ENCODE results near the gene KCNG2.

KCNG2 gene

DNA sequence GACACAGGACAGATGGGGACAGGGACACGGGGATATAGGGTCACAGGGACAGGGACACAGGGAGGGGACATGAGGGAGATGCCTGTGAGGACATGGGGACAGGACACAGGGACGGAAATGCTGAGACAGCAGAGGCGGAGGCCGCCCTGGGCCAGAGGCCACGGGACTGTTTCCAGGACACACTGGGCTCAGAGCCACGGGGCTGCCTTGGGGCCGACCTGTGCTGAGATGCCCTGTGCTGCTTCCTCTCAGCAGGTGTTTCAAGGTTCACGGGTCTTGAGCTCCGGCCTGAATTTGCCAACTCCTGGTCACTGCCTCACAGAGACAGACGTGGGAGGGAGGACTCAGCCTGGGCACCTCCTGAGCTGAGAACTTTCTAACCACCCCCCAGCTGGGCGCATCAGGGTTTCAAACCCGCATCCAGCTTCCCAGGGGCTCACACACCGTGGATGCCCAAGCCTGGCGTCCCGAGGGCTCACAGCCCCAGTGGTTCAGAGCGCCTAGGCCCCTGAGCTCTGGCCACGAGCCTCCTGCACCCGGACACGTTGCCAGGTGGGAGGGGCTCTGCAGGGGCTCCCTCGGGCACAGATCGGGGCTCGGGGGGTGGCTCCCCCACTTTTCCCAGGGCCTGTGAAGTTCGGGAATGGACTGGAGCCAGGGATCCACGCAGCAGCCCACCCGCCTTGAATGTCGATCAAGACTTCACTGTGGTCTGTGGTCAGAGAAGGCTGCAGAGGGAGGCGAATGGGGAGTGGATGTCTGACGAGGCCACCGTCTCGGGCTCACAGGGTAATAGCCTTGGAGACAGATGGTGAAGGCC, 89.7 kb downstream of the KCNG2 start:
- DNase-seq (ENCODE audit: low spot score), result peak; percentile 6

DNA sequence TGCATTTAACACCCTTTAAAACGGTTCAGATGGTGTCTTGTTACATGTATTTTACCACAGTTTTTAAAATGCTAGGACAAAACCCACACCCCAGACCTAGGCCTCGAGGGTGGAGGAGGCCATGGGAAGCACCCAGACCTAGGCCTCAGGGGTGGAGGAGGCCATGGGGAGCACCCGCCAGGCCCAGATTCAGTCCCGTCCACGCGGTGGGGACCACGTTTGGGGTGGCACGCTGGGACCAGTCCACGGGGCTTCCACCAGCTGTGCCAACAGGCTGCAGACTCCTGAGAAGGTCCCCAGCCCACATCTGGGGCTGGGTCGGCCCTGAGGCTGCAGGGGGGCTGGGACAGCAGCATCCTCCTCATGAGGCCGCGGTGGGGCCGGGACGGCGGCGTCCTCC, 90.3 kb downstream of the KCNG2 start:
- no peak for DNase-seq (ENCODE audit: low spot score)

DNA sequence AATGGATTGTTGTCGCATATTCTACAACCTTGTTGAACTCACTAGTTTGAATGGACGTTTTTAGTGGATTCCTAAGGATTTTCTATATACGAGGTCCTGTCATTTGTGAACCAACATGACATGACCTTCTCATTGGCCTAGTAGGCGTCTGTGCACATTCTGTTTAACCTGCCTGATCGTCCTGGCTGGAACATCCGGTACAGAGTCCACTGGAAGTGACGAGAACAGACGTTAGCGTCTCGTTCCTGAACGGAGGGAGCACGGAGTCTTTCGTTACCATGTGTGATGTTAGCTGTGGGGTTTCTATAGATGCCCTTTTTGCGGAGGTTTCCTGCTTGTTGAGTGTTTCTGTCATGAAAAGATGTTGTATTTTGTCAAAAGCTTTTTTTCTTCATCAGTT, 91.8 kb downstream of the KCNG2 start:
- DNase-seq (ENCODE audit: low spot score), result no peak

DNA sequence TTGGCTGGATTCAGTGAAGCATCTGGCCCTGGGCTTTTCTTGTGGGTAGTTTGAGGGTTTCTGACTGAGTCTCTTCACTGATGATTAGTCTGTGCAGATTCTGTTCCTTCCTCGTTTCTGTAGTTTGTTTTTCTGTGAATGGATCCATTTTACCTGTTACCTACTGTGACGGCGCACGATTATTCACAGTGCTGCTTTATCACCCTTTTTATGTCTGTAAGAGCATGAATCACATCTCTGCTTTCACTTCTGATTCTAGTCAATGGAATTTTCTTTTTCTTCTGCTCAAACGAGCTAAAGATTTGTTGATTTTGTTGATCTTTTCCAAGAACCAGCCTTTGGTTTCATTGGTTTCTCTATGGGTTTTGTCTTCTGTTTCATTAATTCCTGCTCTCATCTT, 92.9 kb downstream of the KCNG2 start:
- DNase-seq (ENCODE audit: low spot score), result no peak

DNA sequence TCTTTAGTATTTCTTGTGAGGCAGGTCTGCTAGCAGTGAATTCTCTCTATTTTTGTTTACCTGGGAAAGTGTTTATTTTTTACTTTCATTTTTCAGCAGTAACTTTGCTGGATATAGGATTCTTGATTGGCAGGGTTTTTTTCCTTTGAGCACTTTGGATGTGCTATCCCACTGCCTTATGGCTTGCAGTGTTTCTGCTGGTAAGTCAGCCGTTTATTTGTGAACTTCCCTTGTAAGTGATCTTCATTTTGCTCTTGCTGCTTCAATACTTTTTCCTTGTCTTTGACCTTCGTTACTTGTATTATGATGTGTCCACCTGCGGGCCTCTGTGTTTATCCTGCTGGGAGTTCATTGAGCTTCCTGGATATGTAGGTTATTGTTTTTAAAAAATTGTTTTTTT, 99.0 kb downstream of the KCNG2 start:
- DNase-seq (ENCODE audit: low spot score), result no peak

DNA sequence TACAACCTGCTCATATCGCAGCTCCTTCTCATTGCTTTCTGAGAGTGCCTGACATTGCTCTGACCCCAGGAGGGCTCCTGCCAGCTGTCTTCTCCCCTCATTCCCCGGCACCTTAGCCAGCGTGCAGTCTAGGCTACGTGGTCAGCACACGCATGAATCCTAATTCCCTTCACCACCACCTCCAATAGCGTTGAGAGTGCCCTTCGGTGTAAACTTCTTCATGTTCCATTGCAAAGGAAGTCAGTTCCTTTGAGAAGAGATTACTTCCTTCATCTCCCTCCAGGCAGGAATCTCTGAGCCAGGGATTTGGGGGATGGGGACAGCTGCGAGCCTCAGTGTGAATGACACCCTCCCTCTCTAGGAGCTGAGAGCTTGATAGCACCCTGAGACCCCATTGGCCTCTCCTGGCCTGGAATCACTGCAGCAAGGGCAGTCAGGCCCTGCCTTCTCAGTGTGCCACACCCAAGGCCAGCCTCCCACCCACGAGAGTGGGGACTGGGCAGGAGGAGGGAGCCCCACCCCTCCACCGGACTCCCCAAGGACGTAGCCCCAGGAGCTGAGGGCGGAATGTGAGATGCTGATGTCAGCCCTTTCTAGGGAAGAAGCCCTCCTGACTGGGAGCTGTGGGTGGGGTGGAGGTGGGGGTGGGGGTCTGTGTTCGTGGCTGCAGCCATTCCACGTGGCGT, 100.3 kb downstream of the KCNG2 start:
- peak; percentile 13 for DNase-seq (ENCODE audit: low spot score)

DNA sequence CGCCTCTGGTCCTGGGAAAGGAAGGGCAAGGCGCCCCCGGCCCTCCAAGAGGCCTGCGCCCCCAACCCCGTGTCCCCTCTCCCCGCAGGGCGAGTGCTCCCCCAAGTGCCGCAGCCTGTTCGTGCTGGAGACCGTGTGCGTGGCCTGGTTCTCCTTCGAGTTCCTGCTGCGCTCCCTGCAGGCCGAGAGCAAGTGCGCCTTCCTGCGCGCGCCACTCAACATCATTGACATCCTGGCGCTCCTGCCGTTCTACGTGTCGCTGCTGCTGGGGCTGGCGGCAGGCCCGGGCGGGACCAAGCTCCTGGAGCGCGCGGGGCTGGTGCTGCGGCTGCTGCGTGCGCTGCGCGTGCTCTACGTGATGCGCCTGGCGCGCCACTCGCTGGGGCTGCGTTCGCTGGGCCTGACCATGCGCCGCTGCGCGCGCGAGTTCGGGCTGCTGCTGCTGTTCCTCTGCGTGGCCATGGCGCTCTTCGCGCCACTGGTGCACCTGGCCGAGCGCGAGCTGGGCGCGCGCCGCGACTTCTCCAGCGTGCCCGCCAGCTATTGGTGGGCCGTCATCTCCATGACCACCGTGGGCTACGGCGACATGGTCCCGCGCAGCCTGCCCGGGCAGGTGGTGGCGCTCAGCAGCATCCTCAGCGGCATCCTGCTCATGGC, 101.3 kb downstream of the KCNG2 start:
- no peak for DNase-seq (ENCODE audit: low spot score)

DNA sequence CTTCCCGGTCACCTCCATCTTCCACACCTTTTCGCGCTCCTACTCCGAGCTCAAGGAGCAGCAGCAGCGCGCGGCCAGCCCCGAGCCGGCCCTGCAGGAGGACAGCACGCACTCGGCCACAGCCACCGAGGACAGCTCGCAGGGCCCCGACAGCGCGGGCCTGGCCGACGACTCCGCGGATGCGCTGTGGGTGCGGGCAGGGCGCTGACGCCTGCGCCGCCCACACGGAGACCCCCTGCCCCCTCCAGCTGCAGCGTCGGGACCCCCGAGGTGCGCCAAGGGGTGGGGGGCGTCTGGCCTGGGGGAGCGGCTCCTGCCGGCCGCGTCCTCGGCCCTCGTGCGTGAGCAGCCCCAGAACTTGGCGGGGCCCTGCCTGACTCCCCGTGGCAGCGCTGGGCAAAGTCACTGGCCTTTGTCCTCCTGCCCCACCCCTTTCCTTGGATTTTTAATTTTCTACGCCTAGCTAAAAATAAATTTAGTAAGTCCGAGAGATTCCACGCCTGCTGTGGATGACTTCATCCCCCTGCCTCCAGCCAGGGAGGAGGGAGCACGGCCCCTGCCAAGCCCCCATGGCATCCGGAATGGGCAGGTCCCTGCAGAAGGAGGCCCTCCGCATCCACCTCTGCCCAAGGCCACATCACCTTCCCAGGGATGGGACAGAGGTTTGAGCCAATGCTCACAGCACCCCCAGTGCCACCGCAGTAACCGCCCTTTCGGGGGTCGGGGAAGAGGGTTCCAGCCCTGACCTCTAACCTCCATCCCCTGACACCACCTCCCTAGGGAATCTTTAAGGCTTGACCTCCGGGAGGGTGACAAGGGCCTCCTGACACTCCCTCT, 102.1 kb downstream of the KCNG2 start:
- peak; percentile 9 for DNase-seq (ENCODE audit: low spot score)

DNA sequence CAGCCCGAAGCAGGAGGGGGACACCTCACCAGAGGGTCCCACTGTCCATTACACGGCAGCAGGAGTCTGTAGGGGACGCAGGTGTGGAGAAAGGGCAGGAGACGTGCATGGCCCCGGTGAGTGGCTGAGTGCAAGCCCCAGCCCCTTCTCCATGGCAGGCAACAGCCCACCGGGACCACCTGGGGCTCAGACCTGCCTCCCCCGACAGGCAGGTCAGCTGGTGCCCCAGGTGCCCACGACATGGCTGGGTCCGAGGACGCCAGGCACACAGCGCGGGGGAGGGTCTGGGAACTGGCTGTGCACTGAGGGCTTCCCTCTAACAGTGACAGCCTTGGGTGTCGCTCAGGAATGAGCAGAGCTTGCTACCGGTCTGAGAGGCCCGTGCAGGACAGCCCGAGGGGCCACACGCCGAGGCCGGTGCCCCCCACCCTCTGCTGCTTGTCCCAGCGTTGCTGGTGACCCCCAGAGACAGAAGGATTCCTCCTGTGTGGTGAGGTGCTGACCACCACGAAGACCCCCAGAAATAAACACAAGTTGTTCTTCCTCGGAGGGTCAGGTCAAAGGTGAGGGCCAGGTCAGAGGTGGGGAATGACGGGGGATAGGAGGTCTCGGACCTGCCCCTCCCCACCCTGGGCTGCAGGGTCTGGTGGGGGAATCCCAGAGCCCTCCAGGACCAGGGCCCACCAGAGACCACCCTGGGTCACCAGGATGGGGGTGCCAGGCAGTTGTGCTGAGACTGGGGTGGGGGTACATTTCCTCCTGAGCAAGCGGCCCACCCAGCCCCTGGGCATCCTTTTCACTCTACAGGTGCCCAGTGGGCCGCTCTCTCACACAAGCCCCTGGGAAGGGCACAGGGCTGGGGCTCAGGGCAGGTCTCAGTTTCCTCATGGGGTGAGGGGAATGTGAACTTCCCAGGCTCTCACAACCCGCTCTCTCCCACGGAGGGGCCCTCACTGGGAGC, 103.2 kb downstream of the KCNG2 start:
- DNase-seq (ENCODE audit: low spot score), result peak; percentile 5

DNA sequence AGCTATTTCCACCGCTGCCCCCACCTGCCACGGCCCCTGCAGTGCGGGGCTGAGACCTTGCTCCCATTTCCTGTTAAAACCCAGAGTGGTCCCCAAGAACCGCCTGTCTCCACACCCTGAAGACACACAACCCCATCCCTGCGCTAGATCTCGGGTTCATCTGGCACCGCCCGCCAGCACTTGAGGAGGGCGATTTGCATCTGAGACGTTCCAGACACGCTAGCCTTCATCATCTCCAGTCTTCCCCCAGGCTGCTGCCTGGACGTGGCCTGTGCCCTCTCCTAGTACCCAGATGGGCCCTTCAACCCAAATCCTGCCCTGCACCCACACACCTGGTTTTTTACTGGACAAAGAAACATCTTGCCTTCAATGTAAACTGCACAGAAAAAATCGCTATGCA, 103.9 kb downstream of the KCNG2 start:
- DNase-seq (ENCODE audit: low spot score), result peak; percentile 9

DNA sequence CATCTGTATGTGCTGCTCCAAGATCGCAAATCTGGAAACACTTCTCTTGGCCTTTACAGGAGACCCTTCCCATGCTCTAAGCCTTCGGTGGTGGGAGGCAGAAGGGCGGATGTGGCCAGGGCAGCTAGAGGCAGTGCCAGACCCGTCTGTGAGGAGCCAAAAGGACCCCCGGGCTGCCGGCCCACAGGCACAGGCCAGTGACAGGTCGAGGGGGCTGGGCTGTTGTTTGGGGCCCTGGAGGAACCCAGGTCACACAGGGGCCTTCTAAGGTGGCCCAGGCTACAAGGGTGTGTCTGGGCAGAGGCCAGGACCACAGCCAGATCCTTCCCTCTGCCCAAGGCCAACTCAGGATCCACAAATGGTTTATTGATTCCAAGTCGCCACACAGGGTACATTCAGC, 104.3 kb downstream of the KCNG2 start:
- DNase-seq (ENCODE audit: low spot score), result no peak

DNA sequence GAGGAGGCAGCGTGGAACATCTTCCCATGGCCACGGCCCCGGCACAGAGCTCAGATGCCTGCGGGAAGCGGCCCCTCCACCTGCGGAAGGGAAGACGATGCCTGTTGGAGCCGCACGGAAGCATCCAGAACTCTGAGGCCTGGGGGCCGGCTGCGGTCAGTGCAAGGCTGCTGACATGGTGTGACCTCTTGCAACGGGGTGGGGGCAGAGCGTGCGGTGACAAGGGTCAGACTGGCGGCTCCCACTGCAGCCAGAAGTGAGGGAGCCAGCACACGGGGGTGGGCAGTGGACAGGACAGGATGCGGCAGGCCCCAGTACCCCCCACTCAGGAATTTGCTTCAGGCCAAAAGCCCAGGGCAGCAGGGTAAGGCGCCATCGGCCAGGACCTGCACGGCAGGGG, 104.9 kb downstream of the KCNG2 start:
- no peak for DNase-seq (ENCODE audit: low spot score)

DNA sequence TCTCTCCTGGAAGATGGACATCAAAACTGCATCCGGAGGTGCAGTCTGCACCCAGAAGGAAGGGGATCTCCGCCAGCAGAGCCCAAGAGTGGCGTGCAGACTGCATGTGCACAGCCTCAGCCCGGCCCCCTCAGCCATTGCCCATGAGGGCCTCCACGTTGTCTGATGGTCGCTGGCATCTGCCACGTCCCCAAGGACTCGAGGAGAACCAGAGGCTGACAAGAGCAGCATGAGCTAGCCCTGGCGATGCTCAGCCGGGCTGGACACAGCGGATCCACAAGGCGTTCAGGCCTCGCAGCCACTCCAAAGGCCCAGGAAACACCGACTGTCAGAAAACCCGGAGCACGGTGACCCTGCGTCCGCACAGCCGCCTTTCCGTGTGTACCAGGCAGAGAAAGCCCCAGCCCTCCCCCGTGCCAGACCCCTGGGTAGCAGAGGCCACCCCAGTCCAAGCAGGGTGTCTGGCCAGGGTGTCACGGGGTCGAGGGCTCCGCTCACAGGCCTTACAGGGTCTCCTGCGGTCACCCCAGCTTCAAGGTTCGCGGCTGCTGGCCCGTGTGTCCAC, 105.4 kb downstream of the KCNG2 start:
- no peak for DNase-seq (ENCODE audit: low spot score)

DNA sequence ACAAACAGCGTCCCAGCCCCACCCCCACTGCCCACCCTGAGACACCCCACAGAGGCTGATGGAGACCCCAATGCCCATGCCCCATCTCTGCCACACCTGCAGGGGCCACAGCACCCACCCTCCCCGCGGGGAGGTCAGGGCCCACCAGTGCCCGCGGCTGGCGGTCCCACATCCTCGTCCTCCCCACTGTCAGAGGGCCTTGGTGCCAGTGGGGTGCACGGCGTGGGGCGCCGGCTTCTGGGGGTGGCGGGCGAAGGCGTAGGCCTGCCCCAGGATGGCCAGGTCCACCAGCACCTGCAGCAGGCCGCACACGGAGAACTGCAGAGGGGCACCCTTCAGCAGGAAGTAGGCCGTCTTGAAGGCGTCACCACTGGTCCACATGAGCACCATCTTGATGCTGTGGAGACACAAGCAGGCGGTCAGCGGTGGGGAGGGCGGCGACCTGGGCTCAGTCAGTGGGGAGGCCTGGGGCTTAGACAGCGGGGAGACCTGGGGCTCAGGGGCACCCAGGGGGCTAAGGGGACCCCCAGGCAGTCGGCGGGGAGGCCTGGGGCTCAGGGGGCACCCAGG, 106.1 kb downstream of the KCNG2 start:
- peak; percentile 7 for DNase-seq (ENCODE audit: low spot score)

DNA sequence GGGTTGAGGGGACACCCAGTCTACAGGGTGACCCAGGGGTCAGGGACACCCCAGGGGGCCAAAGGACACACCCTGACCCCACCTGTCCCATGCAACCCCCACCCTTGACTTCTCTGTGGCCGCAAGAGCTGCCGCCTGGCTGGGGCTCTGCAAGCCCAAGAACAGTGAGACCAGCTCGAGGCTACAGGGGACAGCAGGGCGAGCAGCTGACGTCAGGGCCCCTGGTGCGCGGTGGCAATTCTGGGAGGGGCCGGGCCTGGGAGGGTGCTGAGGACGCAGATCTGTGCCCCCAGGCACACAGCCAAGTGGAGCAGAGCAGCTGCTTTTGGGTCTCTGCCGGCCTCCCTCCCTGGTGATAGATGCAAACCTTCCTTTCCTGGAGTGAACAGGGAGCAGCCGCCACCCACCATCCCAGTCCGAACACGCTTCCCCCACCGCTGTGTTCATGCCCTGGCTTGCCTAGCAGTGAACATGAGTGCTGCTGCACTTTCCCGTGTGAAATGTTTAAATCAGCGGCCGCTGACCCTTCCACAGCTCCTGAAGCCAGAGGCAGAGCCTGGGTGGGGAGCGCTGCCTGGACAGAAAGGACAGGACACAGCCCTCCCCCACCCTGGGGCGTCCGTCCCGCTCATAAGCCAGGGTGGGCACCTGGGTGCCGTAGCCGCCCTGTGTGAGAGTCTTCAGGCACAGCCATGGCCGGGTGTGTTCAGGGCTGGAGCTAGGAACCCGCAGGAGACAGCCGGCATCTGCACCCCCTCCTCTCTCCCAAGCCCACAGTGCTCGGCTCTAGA, 106.8 kb downstream of the KCNG2 start:
- DNase-seq (ENCODE audit: low spot score), result peak; percentile 14

DNA sequence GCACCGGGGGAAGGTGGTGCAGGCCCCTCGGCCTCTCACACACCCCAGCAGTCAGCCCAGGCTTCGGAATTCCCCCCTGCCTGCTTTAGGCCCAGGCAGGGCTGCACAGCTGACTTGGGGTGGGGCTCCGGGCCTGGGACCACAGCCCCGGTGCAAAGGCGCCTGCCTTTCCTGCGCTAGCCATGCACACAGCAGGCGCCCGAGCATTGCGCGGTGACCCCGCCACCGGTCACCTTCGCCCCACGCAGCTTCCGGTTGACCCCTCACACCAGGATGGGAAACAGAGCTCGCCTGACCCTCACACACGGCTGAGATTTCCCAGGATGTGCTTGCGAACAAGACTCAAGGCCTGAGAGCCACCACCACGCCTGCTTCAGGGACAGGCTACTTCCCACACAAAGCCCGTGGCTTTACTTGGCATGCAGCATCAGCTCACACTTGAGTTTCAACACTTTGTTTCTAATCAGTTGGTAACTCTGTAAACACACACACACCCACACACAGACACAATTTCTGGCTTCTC, 107.7 kb downstream of the KCNG2 start:
- peak; percentile 6 for DNase-seq (ENCODE audit: low spot score)

DNA sequence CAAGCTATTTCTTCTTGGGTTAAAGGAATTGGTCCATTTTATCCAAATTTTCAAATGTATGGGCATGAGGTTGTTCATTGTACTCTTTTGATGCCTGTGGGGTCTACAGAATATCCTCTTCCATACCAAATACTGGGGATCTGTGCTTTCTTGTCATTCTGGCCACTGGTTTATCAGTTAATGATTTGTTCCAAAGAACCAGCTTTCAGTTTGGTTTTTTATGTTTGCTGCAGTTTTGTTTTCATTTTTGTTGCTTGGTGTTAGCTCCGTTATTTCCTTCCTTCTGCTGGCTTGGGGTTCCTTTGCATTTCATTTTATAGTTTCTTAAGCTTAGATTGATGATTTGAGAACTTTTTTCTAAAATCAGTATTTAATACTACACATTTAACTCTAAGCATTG, 108.3 kb downstream of the KCNG2 start:
- DNase-seq (ENCODE audit: low spot score), result no peak

DNA sequence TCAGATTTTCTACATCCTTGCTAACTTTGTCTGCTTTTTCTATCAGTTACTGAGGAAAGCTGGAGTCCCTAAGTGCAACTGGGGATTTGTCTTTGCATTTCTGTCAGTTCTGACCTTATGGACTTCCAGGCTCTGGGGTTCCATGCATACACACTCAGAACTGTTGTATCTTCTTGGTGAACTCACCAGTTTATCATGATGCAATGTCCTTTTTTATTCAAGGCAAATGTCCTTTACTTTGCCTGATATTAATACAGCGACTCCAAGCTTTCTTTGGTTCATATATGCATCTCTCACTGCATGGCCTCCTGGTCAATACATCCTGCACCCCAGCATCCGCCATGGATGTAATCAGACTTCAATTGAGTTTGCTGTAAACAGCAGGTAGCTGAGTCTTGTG, 109.0 kb downstream of the KCNG2 start:
- DNase-seq (ENCODE audit: low spot score), result no peak
